ENCODE measurements around the gene RAPGEF5. TPM values are rescaled to one million over a fixed set of nuclear protein-coding genes. Genes with fewer than 3 reads are reported as not detected.

RAPGEF5 gene
- total and polyA plus RNA-seq, 4 donors, result 16.1 to 308 (median 61.4) TPM

DNA sequence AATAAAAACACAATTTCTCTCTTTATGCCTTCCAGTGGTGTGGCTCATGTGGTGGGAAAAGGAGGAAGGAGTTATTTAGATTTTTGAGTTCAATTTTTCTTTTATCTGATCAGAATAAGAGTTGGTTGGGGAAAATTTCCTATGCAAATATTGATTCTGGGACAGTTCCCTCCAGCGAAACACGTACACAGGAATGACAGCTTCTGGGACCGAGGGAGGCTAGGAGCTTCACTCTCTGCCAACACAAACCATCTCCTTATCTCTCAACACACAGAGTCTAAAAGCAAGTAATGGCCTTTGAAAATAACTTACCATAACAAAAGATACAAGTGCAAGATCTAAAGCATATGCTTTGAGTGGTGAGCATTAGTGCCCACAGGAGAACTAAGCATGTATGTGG is 122.7 kb downstream of the RAPGEF5 start:
- H3K9me3 ChIP-seq (ENCODE audit: control insufficient read depth in 4 of 4, insufficient read depth in 3 of 4, low read length in 3 of 4), result no peaks in the 10 kb centered on the region
- H3K36me3 ChIP-seq (ENCODE audit: control insufficient read depth in 4 of 4, insufficient read depth in 4 of 4, low read length in 4 of 4), result peaks cover 0 to 2% (median 0%) of the 10 kb centered on the region in 4 donors
- H3K4me1 ChIP-seq (ENCODE audit: control insufficient read depth in 5 of 5, insufficient read depth in 5 of 5, low read length in 5 of 5), result no peaks in the 10 kb centered on the region
- TF ChIP-seq, protein P1, sequence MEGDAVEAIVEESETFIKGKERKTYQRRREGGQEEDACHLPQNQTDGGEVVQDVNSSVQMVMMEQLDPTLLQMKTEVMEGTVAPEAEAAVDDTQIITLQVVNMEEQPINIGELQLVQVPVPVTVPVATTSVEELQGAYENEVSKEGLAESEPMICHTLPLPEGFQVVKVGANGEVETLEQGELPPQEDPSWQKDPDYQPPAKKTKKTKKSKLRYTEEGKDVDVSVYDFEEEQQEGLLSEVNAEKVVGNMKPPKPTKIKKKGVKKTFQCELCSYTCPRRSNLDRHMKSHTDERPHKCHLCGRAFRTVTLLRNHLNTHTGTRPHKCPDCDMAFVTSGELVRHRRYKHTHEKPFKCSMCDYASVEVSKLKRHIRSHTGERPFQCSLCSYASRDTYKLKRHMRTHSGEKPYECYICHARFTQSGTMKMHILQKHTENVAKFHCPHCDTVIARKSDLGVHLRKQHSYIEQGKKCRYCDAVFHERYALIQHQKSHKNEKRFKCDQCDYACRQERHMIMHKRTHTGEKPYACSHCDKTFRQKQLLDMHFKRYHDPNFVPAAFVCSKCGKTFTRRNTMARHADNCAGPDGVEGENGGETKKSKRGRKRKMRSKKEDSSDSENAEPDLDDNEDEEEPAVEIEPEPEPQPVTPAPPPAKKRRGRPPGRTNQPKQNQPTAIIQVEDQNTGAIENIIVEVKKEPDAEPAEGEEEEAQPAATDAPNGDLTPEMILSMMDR (IDR thresholded peaks at IDR 0.05; ENCODE audit: control extremely low read depth, extremely low read depth), result no peak
- no peaks in the 10 kb centered on the region for H3K27me3 ChIP-seq (ENCODE audit: control insufficient read depth in 3 of 3, insufficient read depth in 3 of 3, low read length in 2 of 3)
- no peak overlapping the region for H3K9ac ChIP-seq (ENCODE audit: insufficient read depth in 1 of 2, low read length in 2 of 2)
- no peak overlapping the region for H3K4me3 ChIP-seq
- ATAC-seq (ENCODE audit: insufficient read depth, low FRiP score) (no peak), DNase-seq (no peak)
- H3K27ac ChIP-seq (ENCODE audit: low read depth in 1 of 2, low read length in 1 of 2), result no peak overlapping the region
- 48 to 84% methylated on average over 3 of the region's 3 CpGs for WGBS, 2 donors

DNA sequence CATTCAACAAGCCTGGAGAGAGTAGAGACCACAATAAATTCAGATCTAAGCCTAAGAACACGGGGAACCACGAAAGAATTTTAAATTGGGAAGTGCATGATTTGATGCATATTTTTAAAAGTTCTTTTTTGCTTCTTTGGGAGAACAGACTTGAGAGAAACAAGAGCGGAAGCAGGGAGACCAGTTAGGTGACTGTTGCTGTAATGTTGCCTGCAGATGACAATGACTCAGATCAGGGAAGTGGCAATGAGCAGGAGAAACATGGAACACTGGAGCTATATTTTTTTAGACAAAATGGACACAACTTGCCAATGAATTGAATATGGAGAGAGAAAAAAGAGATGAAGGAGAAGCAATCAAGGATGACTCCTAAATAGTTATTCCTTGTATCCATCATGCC is 125.1 kb downstream of the RAPGEF5 start:
- no peak overlapping the region for H3K27ac ChIP-seq (ENCODE audit: low read depth in 1 of 2, low read length in 1 of 2)
- WGBS, 2 donors, result 96 to 98% methylated on average over 3 of the region's 3 CpGs
- no peaks in the 10 kb centered on the region for H3K4me1 ChIP-seq (ENCODE audit: control insufficient read depth in 5 of 5, insufficient read depth in 5 of 5, low read length in 5 of 5)
- H3K4me3 ChIP-seq, result no peak overlapping the region
- DNase-seq (no peak), ATAC-seq (ENCODE audit: insufficient read depth, low FRiP score) (no peak)
- no peaks in the 10 kb centered on the region for H3K27me3 ChIP-seq (ENCODE audit: control insufficient read depth in 3 of 3, insufficient read depth in 3 of 3, low read length in 2 of 3)
- H3K9ac ChIP-seq (ENCODE audit: insufficient read depth in 1 of 2, low read length in 2 of 2), result no peak overlapping the region
- peaks cover 0 to 2% (median 0%) of the 10 kb centered on the region in 4 donors for H3K36me3 ChIP-seq (ENCODE audit: control insufficient read depth in 4 of 4, insufficient read depth in 4 of 4, low read length in 4 of 4)
- TF ChIP-seq, protein P1 (IDR thresholded peaks at IDR 0.05; ENCODE audit: control extremely low read depth, extremely low read depth), result no peak
- no peaks in the 10 kb centered on the region for H3K9me3 ChIP-seq (ENCODE audit: control insufficient read depth in 4 of 4, insufficient read depth in 3 of 4, low read length in 3 of 4)

DNA sequence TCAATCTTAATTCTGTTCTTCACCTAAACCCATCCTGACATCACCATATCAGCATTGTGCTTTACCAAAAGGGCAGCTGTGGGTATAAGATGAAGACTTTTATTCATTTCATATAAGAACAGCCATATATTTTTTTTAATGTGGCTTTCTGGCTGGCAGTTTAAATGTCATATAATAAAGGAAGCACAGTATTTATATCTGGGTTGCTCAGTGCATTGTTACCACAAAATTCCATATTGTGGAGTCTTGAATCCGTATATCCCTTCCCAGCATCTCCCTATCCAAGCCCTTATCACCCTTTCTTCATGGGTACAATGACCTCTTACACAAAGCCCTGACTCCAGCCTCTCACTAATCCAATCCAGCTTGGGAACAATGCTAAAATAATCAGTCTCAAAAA is 125.8 kb downstream of the RAPGEF5 start:
- no peak overlapping the region for H3K4me3 ChIP-seq
- H3K36me3 ChIP-seq (ENCODE audit: control insufficient read depth in 4 of 4, insufficient read depth in 4 of 4, low read length in 4 of 4), result peaks cover 0 to 2% (median 0%) of the 10 kb centered on the region in 4 donors
- TF ChIP-seq, protein P1 (IDR thresholded peaks at IDR 0.05; ENCODE audit: control extremely low read depth, extremely low read depth), result no peak
- H3K4me1 ChIP-seq (ENCODE audit: control insufficient read depth in 5 of 5, insufficient read depth in 5 of 5, low read length in 5 of 5), result no peaks in the 10 kb centered on the region
- H3K27ac ChIP-seq (ENCODE audit: low read depth in 1 of 2, low read length in 1 of 2), result no peak overlapping the region
- no peak overlapping the region for H3K9ac ChIP-seq (ENCODE audit: insufficient read depth in 1 of 2, low read length in 2 of 2)
- 76 to 83% methylated on average over 1 of the region's 1 CpG for WGBS, 2 donors
- no peaks in the 10 kb centered on the region for H3K9me3 ChIP-seq (ENCODE audit: control insufficient read depth in 4 of 4, insufficient read depth in 3 of 4, low read length in 3 of 4)
- DNase-seq (no peak), ATAC-seq (ENCODE audit: insufficient read depth, low FRiP score) (no peak)
- no peaks in the 10 kb centered on the region for H3K27me3 ChIP-seq (ENCODE audit: control insufficient read depth in 3 of 3, insufficient read depth in 3 of 3, low read length in 2 of 3)

DNA sequence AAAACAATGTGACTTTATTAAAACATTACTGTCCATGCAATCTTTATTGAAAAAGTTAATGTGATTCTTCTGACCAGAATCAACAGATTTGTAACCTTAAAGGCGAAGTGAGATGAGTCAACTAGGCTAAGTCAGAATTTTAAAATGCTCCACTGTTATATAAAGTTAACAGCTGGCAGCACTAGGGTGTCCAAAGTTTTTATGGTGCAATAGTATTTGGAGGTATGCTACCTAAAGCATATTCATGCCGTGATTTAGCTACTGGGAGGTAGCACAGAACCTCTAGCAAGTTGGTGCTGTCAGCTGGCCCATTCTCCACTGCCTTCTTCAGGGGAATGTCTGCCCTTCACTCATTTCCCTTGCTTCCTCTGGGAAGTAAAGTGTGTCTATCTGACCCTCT is 126.7 kb downstream of the RAPGEF5 start:
- H3K4me1 ChIP-seq (ENCODE audit: control insufficient read depth in 5 of 5, insufficient read depth in 5 of 5, low read length in 5 of 5), result no peaks in the 10 kb centered on the region
- TF ChIP-seq, protein P1 (IDR thresholded peaks at IDR 0.05; ENCODE audit: control extremely low read depth, extremely low read depth), result no peak
- ATAC-seq (ENCODE audit: insufficient read depth, low FRiP score) (no peak), DNase-seq (no peak)
- no peaks in the 10 kb centered on the region for H3K9me3 ChIP-seq (ENCODE audit: control insufficient read depth in 4 of 4, insufficient read depth in 3 of 4, low read length in 3 of 4)
- H3K27ac ChIP-seq (ENCODE audit: low read depth in 1 of 2, low read length in 1 of 2), result no peak overlapping the region
- no peak overlapping the region for H3K9ac ChIP-seq (ENCODE audit: insufficient read depth in 1 of 2, low read length in 2 of 2)
- 92 to 94% methylated on average over 2 of the region's 2 CpGs for WGBS, 2 donors
- H3K36me3 ChIP-seq (ENCODE audit: control insufficient read depth in 4 of 4, insufficient read depth in 4 of 4, low read length in 4 of 4), result peaks cover 0 to 2% (median 0%) of the 10 kb centered on the region in 4 donors
- no peak overlapping the region for H3K4me3 ChIP-seq
- no peaks in the 10 kb centered on the region for H3K27me3 ChIP-seq (ENCODE audit: control insufficient read depth in 3 of 3, insufficient read depth in 3 of 3, low read length in 2 of 3)

Measured in lung (tissue), 12 donors.